Measurements from ENCODE around the gene BAD. TPM values are rescaled to one million over a fixed set of nuclear protein-coding genes. Genes with fewer than 3 reads are reported as not detected.

BAD gene
- total and polyA plus RNA-seq, 2 of the 13 experiments (the other 11 are each of a cell fraction or from before 2014, with no cell fraction given): 17.9 to 28.5 TPM

GRCh38 chr11:64247729-64248531 is 36.5 kb downstream of the BAD start (continued):
- TF ChIP-seq SAFB2 (CRISPR knock-in tag; IDR thresholded peaks at IDR 0.05; ENCODE audit: borderline replicate concordance, low read depth) (no peak), MYC (CRISPR knock-in tag; IDR thresholded peaks at IDR 0.05; ENCODE audit: borderline replicate concordance) (0 out of 2 replicates have a peak, but pooled peaks have one; percentile 19), SP140L (CRISPR knock-in tag; IDR thresholded peaks at IDR 0.05; ENCODE audit: borderline replicate concordance) (no peak), PLSCR1 (CRISPR knock-in tag; IDR thresholded peaks at IDR 0.05; ENCODE audit: borderline replicate concordance) (no peak), ZNF713 (CRISPR knock-in tag; IDR thresholded peaks at IDR 0.05) (no peak), ZNF720 (CRISPR knock-in tag; IDR thresholded peaks at IDR 0.05) (no peak), ZFX (CRISPR knock-in tag; IDR thresholded peaks at IDR 0.05; ENCODE audit: low read depth) (peak; percentile 5; the same call in 1 of the 2 replicates), MXD1 (CRISPR knock-in tag; IDR thresholded peaks at IDR 0.05) (0 out of 2 replicates have a peak, but pooled peaks have one; percentile 11), DMTF1 (CRISPR knock-in tag; IDR thresholded peaks at IDR 0.05) (no peak), SMARCE1 (IDR thresholded peaks at IDR 0.05; ENCODE audit: borderline replicate concordance) (no peak), CHD4 (IDR thresholded peaks at IDR 0.05; ENCODE audit: borderline replicate concordance, low read length) (no peak), CENPBD1 (CRISPR knock-in tag; IDR thresholded peaks at IDR 0.05; ENCODE audit: borderline replicate concordance, low read depth) (no peak), ZNF331 (CRISPR knock-in tag; IDR thresholded peaks at IDR 0.05) (no peak), ZNF687 (CRISPR knock-in tag; IDR thresholded peaks at IDR 0.05) (peak; percentile 18), ZNF224 (CRISPR knock-in tag; IDR thresholded peaks at IDR 0.05) (no peak), STAG1 (CRISPR knock-in tag; IDR thresholded peaks at IDR 0.05) (no peak), SIN3A (IDR thresholded peaks at IDR 0.05; ENCODE audit: borderline replicate concordance, low read depth, low read length) (0 out of 2 replicates have a peak, but pooled peaks have one; percentile 5), AGO2 (optimal IDR thresholded peaks at IDR 0.05; ENCODE audit: low read depth, low read length) (peak; percentile 16), FOXO4 (CRISPR knock-in tag; conservative IDR thresholded peaks at IDR 0.05) (0 out of 2 replicates have a peak, but pooled peaks have one; percentile 38)
